Activated naive CD8-positive, alpha-beta T cell treated with anti-CD3 and anti-CD28 coated beads, Interleukin-2, amount 10 ng/mL, durations not matched to agents 7 days and 5 days (primary cell): Measurements from ENCODE around the gene LLPH. TPM values are rescaled to one million over a fixed set of nuclear protein-coding genes. Genes with fewer than 3 reads are reported as not detected.
"Not testable (repeated sequence)": the region's sequence is repeated elsewhere in the genome, so short reads cannot be mapped to it uniquely, and the experiment has no call there.

Experiments
- ATAC-seq: fragments of 150-1000 bp; cut with Tn5 transposase; one replicate; pipeline ENCODE4 v1.10.0; 2021; ENCODE audit warnings: low read depth, moderate library complexity
- POLR2A ChIA-PET: fragments of 350-600 bp; sonication (Branson Sonifier 250); formaldehyde crosslinking; loops from one replicate; lab custom pipeline; 2021; ENCODE audit warnings: antibody characterized with exemption; lab: Charles Lee
- DNase-seq: peaks from one replicate; pipeline ENCODE4 v3.0.0; 2021
- H3K27ac Mint-ChIP-seq: one replicate; pipeline ENCODE4 v1.8.0; 2022; ENCODE audit warnings: mild to moderate bottlenecking, mixed read lengths
- H3K27me3 Mint-ChIP-seq: one replicate; pipeline ENCODE4 v1.8.0; 2022; ENCODE audit warnings: mild to moderate bottlenecking, moderate library complexity, mixed read lengths
- H3K36me3 Mint-ChIP-seq: one replicate; pipeline ENCODE4 v1.8.0; 2021; ENCODE audit warnings: mild to moderate bottlenecking, mixed read lengths
- H3K4me1 Mint-ChIP-seq: one replicate; pipeline ENCODE4 v1.8.0; 2021; ENCODE audit warnings: mixed read lengths
- H3K4me3 Mint-ChIP-seq: one replicate; pipeline ENCODE4 v1.8.0; 2022; ENCODE audit warnings: mild to moderate bottlenecking, moderate library complexity, mixed read lengths
- H3K9me3 Mint-ChIP-seq: one replicate; pipeline ENCODE4 v1.8.0; 2021; ENCODE audit warnings: mixed read lengths
- total RNA-seq, 2 experiments: library from RNA; stranded (reverse); gene quantifications; one replicate each; pipeline ENCODE4 v1.2.3, GENCODE V29; 2021

LLPH gene
- 10 to 100 TPM; 35.1 to 36.0 TPM for total RNA-seq

GRCh38 chr12:66130267-66131066, at the start of gene LLPH:
LLPH (minus strand) TSS chr12:66130750; CDS start chr12:66129106, 1,644 bp downstream.
- Mint-ChIP-seq H3K36me3 (peaks cover 30% of the 10 kb centered on the region), H3K4me1 (peaks cover 44% of the 10 kb centered on the region), H3K27ac (peak within 1 kb of the TSS; percentile 94), H3K9me3 (no peaks in the 10 kb centered on the region), H3K4me3 (peak within 1 kb of the TSS; percentile 97), H3K27me3 (no peaks in the 10 kb centered on the region)
- POLR2A ChIA-PET, result interaction anchor here (0.6 to 3.6 kb wide), 15 partner anchors 9 to 1138 kb away, joined by 3 to 50 read pairs (median 6); partner anchors contain the start of genes CAND1, LEMD3 and TMBIM4
- peak; percentile 87 for DNase-seq
- ATAC-seq, result peak; percentile 88

GRCh38 chr12:66176105-66176900, 45.8 kb upstream of the LLPH start:
- Mint-ChIP-seq H3K27me3 (peaks cover 13% of the 10 kb centered on the region), H3K9me3 (no peaks in the 10 kb centered on the region), H3K4me3 (no peak overlapping the region), H3K4me1 (no peaks in the 10 kb centered on the region), H3K27ac (no peak overlapping the region), H3K36me3 (no peaks in the 10 kb centered on the region)
- POLR2A ChIA-PET, result no interaction called here
- ATAC-seq, result no peak
- DNase-seq, result no peak

DNA sequence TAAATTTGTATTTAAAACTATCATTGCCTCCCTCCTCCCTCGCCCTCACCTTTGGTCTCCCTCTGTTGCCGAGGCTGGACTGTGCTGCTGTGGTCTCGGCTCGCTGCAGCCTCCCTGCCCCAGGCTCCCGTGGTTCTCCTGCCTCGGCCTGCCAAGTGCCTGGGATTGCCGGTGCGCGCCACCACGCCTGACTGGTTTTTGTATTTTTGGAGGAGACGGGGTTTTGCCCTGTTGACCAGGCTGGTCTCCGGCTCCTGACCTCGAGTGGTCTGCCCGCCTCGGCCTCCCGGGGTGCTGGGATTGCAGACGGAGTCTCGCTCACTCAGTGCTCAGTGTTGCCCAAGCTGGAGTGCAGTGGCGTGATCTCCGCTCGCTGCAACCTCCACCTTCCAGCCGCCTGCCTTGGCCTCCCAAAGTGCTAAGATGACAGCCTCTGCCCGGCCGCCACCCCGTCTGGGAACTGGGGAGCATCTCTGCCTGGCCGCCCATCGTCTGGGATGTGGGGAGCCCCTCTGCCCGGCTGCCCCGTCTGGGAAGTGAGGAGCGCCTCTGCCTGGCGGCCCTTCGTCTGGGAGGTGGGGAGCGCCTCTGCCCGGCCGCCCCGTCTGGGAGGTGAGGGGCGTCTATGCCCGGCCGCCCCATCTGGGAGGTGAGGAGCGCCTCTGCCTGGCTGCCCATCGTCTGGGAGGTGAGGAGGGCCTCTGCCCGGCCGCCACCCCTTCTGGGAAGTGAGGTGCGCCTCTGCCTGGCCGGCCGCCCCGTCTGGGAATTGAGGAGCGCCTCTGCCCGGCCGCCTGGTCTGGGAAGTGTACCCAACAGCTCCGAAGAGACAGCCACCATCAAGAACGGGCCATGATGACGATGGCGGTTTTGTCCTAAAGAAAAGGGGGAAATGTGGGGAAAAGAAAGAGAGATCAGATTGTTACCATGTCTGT, 44.1 kb upstream of the LLPH start:
- DNase-seq, H3K36me3 Mint-ChIP-seq, ATAC-seq, H3K27ac Mint-ChIP-seq, H3K4me1 Mint-ChIP-seq, H3K9me3 Mint-ChIP-seq, POLR2A ChIA-PET, H3K4me3 Mint-ChIP-seq: not testable (repeated sequence)
- H3K27me3 Mint-ChIP-seq, result peaks cover 13% of the 10 kb centered on the region

- H3K4me1 Mint-ChIP-seq, result peaks cover 20% of the 10 kb centered on the region
- ATAC-seq (no peak), DNase-seq (no peak)
- POLR2A ChIA-PET, result interaction anchor here (0.7 to 2.2 kb wide), 6 partner anchors 8 to 1002 kb away, joined by 3 to 19 read pairs (median 6); partner anchors contain the start of genes HELB and LEMD3
- peaks cover 27% of the 10 kb centered on the region for H3K36me3 Mint-ChIP-seq
- peaks cover 2% of the 10 kb centered on the region for H3K27me3 Mint-ChIP-seq
- peak overlapping the region; percentile 99 for H3K27ac Mint-ChIP-seq
- peak overlapping the region; percentile 96 for H3K4me3 Mint-ChIP-seq
- H3K9me3 Mint-ChIP-seq, result peaks cover 6% of the 10 kb centered on the region
Observed at GRCh38 chr12:66170606-66171005, 40.1 kb upstream of the LLPH start.

GRCh38 chr12:66169221-66170170, 38.9 kb upstream of the LLPH start, which contains the start of gene TMBIM4:
TMBIM4 (minus strand) TSS chr12:66169996; CDS start chr12:66169951, 45 bp downstream.
- ATAC-seq (peak; percentile 81), DNase-seq (peak; percentile 91)
- H3K27ac Mint-ChIP-seq, result peak within 1 kb of the TSS; percentile 99
- H3K4me1 Mint-ChIP-seq, result peaks cover 27% of the 10 kb centered on the region
- H3K4me3 Mint-ChIP-seq, result peak within 1 kb of the TSS; percentile 96
- H3K36me3 Mint-ChIP-seq, result peaks cover 38% of the 10 kb centered on the region
- POLR2A ChIA-PET, result interaction anchor here (0.6 to 2.6 kb wide), 17 partner anchors 9 to 1438 kb away, joined by 3 to 50 read pairs (median 5); partner anchors contain the start of genes CAND1, HELB, LEMD3 and LLPH
- H3K9me3 Mint-ChIP-seq, result peaks cover 15% of the 10 kb centered on the region
- H3K27me3 Mint-ChIP-seq, result no peaks in the 10 kb centered on the region

DNA sequence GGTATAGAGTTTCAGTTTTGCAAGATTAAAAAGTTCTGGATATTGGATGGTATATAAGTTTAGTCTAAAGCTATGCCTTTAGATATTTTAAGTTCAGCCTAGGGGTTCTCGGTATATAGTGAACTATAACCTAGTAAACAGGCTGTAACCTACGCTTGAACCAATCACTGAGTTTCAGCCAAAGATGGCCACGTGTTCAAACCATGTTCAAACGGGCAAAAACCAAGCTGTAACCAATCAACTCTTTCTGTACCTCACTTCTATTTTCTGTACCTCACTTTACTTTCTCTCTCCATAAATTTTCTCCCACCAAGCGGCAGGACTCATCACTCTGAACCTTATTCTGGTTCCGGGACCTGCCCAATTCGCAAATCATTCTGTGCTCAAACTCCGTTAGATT, 37.9 kb upstream of the LLPH start:
- peaks cover 30% of the 10 kb centered on the region for H3K4me1 Mint-ChIP-seq
- peak overlapping the region; percentile 96 for H3K4me3 Mint-ChIP-seq
- H3K9me3 Mint-ChIP-seq, result peaks cover 17% of the 10 kb centered on the region
- POLR2A ChIA-PET, result interaction anchor here (0.6 to 2.6 kb wide), 8 partner anchors 8 to 1101 kb away, joined by 3 to 50 read pairs (median 6); partner anchors contain the start of genes CAND1, LEMD3 and LLPH
- no peak for DNase-seq
- ATAC-seq, result no peak
- peaks cover 49% of the 10 kb centered on the region for H3K36me3 Mint-ChIP-seq
- H3K27ac Mint-ChIP-seq, result peak overlapping the region; percentile 80
- no peaks in the 10 kb centered on the region for H3K27me3 Mint-ChIP-seq

GRCh38 chr12:66166561-66166960, 36.0 kb upstream of the LLPH start:
- H3K4me3 Mint-ChIP-seq, result no peak overlapping the region
- ATAC-seq, result no peak
- POLR2A ChIA-PET, result interaction anchor here (0.9 kb wide), 1 partner anchor 36 kb away, joined by 6 read pairs; the partner anchor contains the start of gene LLPH
- H3K27ac Mint-ChIP-seq, result no peak overlapping the region
- peaks cover 56% of the 10 kb centered on the region for H3K36me3 Mint-ChIP-seq
- H3K27me3 Mint-ChIP-seq, result no peaks in the 10 kb centered on the region
- H3K9me3 Mint-ChIP-seq, result peaks cover 20% of the 10 kb centered on the region
- no peak for DNase-seq
- H3K4me1 Mint-ChIP-seq, result peaks cover 32% of the 10 kb centered on the region

- Mint-ChIP-seq H3K4me1 (peaks cover 30% of the 10 kb centered on the region), H3K4me3 (no peak overlapping the region), H3K9me3 (peaks cover 20% of the 10 kb centered on the region), H3K36me3 (peaks cover 58% of the 10 kb centered on the region), H3K27ac (no peak overlapping the region), H3K27me3 (no peaks in the 10 kb centered on the region)
- no peak for DNase-seq
- ATAC-seq, result no peak
- POLR2A ChIA-PET, result no interaction called here
Observed at GRCh38 chr12:66165141-66165540, 34.6 kb upstream of the LLPH start.

GRCh38 chr12:66164349-66164821, 33.8 kb upstream of the LLPH start:
- ATAC-seq (no peak), DNase-seq (no peak)
- Mint-ChIP-seq H3K27me3 (no peaks in the 10 kb centered on the region), H3K36me3 (peaks cover 66% of the 10 kb centered on the region), H3K4me3 (no peak overlapping the region), H3K27ac (no peak overlapping the region), H3K9me3 (peaks cover 20% of the 10 kb centered on the region), H3K4me1 (peaks cover 30% of the 10 kb centered on the region)
- POLR2A ChIA-PET, result no interaction called here

DNA sequence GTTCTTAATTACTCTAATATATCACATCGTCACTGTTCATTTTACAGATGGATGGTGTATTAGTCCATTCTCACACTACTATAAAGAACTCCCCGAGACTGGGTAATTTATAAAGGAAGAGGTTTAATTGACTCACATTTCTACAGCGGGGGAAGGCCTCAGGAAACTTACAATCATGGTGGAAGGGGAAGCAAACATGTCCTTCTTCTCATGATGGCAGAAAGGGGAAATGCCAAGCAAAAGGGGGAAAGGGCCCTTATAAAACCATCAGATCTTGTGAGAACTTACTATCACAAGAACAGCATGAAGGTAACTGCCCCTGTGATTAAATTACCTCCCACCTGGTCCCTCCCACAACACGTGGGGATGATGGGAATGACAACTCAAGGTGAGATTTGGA, 32.7 kb upstream of the LLPH start:
- peaks cover 69% of the 10 kb centered on the region for H3K36me3 Mint-ChIP-seq
- H3K27ac Mint-ChIP-seq, result no peak overlapping the region
- H3K27me3 Mint-ChIP-seq, result no peaks in the 10 kb centered on the region
- H3K9me3 Mint-ChIP-seq, result peaks cover 20% of the 10 kb centered on the region
- POLR2A ChIA-PET, result no interaction called here
- ATAC-seq (no peak), DNase-seq (no peak)
- peaks cover 23% of the 10 kb centered on the region for H3K4me1 Mint-ChIP-seq
- H3K4me3 Mint-ChIP-seq, result no peak overlapping the region

DNA sequence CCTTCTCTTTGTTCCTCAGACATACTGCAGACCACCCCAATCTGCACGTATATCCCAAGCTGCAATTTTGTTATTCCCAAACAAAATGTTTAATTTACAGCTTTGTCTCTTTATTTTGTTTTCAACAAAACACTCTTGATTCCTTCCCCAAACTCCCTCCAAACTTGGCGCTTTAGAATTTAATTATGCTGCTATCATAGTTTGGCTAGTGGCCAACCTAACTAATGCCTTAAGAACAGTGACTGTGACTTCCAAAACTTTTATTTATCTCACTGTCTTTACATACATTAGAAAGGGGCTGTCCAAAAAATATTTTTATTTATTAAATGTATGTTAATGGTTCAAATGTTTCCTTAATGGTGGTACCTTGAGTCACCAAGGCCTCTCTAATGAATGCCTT, 32.2 kb upstream of the LLPH start:
- POLR2A ChIA-PET, result no interaction called here
- no peak for ATAC-seq
- Mint-ChIP-seq H3K36me3 (peaks cover 67% of the 10 kb centered on the region), H3K4me1 (peaks cover 19% of the 10 kb centered on the region), H3K9me3 (peaks cover 20% of the 10 kb centered on the region), H3K27ac (no peak overlapping the region), H3K4me3 (no peak overlapping the region), H3K27me3 (no peaks in the 10 kb centered on the region)
- no peak for DNase-seq
